GM19372 (cell line): ENCODE data around the gene ATR.

Experiments used
- ATAC-seq: cut with Tn5 transposase; IDR thresholded peaks from one replicate; pipeline ENCODE4 v1.9.1; 2021; ENCODE audit warnings: mild to moderate bottlenecking, low read depth, moderate library complexity; ENCODE audit not compliant: unreplicated experiment

The ATR gene

GRCh38 chr3:142534543-142534942 lies 44.0 kb downstream of the ATR start:
- no peak for ATAC-seq

GRCh38 chr3:142530296-142530695 lies 48.2 kb downstream of the ATR start:
- no peak for ATAC-seq

GRCh38 chr3:142523921-142524566 lies 54.5 kb downstream of the ATR start:
- ATAC-seq, result no peak

GRCh38 chr3:142509079-142509478 lies 69.5 kb downstream of the ATR start:
- ATAC-seq, result no peak

GRCh38 chr3:142507241-142507640 lies 71.3 kb downstream of the ATR start:
- ATAC-seq, result no peak

- ATAC-seq, result no peak
Observed at GRCh38 chr3:142502187-142502985, 76.1 kb downstream of the ATR start.

GRCh38 chr3:142501004-142501926 lies 77.3 kb downstream of the ATR start:
- no peak for ATAC-seq

- no peak for ATAC-seq
Observed at GRCh38 chr3:142500211-142500610, 78.3 kb downstream of the ATR start.

GRCh38 chr3:142498397-142499180 lies 79.9 kb downstream of the ATR start:
- peak; percentile 72 for ATAC-seq

- ATAC-seq, result no peak
Observed at GRCh38 chr3:142497729-142498128, 80.8 kb downstream of the ATR start.

- ATAC-seq, result no peak
Observed at GRCh38 chr3:142495103-142495502, 83.4 kb downstream of the ATR start.

GRCh38 chr3:142492184-142492583 lies 86.3 kb downstream of the ATR start:
- no peak for ATAC-seq

GRCh38 chr3:142489572-142490323 lies 88.8 kb downstream of the ATR start:
- no peak for ATAC-seq

GRCh38 chr3:142484912-142485435 lies 93.6 kb downstream of the ATR start:
- no peak for ATAC-seq

GRCh38 chr3:142481196-142481595 lies 97.3 kb downstream of the ATR start:
- no peak for ATAC-seq

GRCh38 chr3:142470826-142471225 lies 107.7 kb downstream of the ATR start:
- ATAC-seq, result no peak

GRCh38 chr3:142468456-142468855 lies 110.1 kb downstream of the ATR start:
- ATAC-seq, result no peak

- ATAC-seq, result no peak
Observed at GRCh38 chr3:142467768-142468167, 110.8 kb downstream of the ATR start.

GRCh38 chr3:142460689-142461088 lies 117.8 kb downstream of the ATR start:
- no peak for ATAC-seq
